ENCODE results near the gene EFHC1. TPM values are rescaled to one million over a fixed set of nuclear protein-coding genes. Genes with fewer than 3 reads are reported as not detected.

The EFHC1 gene
- total RNA-seq, 6 experiments from 2014 or later, result 3.6 to 10.4 (median 6.0) TPM

- Histone ChIP-seq H3K4me3 (peak overlapping the region; percentile 59 to 81 (median 68)), H3K27ac (peak overlapping the region in 1 of 3 donors; percentile 44), H3K27me3 (no peaks in the 10 kb centered on the region), H3K4me1 (peaks cover 0 to 6% (median 1%) of the 10 kb centered on the region in 4 donors), H3K9me3 (no peaks in the 10 kb centered on the region), H3K36me3 (no peaks in the 10 kb centered on the region)
- ATAC-seq (peak; percentile 1 to 39 (median 8)), DNase-seq (peak in 1 of 3 donors; percentile 31)
- TF ChIP-seq CTCF (IDR thresholded peaks at IDR 0.05), result no peak
- 3% methylated on average over 21 of the region's 21 CpGs for WGBS (ENCODE audit: insufficient coverage, low coverage, low lambda C conversion rate, missing lambda C conversion rate)
- intact Hi-C loops (cut with DNase I), result no loop called here
Observed at GRCh38 chr6:52420668-52421358, 671 bp downstream of the EFHC1 start.

- no peak overlapping the region for H3K4me3 ChIP-seq
- ATAC-seq, result no peak
- H3K9me3 ChIP-seq, result no peaks in the 10 kb centered on the region
- peaks cover 0 to 14% (median 6%) of the 10 kb centered on the region in 4 donors for H3K4me1 ChIP-seq
- intact Hi-C loops (cut with DNase I), result no loop called here
- H3K27ac ChIP-seq, result no peak overlapping the region
- whole genome bisulfite sequencing (ENCODE audit: insufficient coverage, low coverage, low lambda C conversion rate, missing lambda C conversion rate), result 100% methylated on average over 2 of the region's 2 CpGs
- no peaks in the 10 kb centered on the region for H3K27me3 ChIP-seq
- no peaks in the 10 kb centered on the region for H3K36me3 ChIP-seq
- TF ChIP-seq POLR2A (IDR thresholded peaks at IDR 0.05), result no peak
- TF ChIP-seq CTCF (IDR thresholded peaks at IDR 0.05), result no peak
- DNase-seq, result no peak
Observed at GRCh38 chr6:52422156-52422555, 2.0 kb downstream of the EFHC1 start.

- WGBS (ENCODE audit: insufficient coverage, low coverage, low lambda C conversion rate, missing lambda C conversion rate), result 57% methylated on average over 1 of the region's 3 CpGs
- no peaks in the 10 kb centered on the region for H3K27me3 ChIP-seq
- DNase-seq, result no peak
- intact Hi-C loops (cut with DNase I), result no loop called here
- no peak for TF ChIP-seq POLR2A (IDR thresholded peaks at IDR 0.05)
- no peak for TF ChIP-seq CTCF (IDR thresholded peaks at IDR 0.05)
- no peaks in the 10 kb centered on the region for H3K9me3 ChIP-seq
- H3K4me1 ChIP-seq, result peaks cover 0 to 14% (median 6%) of the 10 kb centered on the region in 4 donors
- ATAC-seq, result no peak
- no peaks in the 10 kb centered on the region for H3K36me3 ChIP-seq
- H3K27ac ChIP-seq, result no peak overlapping the region
- H3K4me3 ChIP-seq, result no peak overlapping the region
Observed at GRCh38 chr6:52423448-52423847, 3.3 kb downstream of the EFHC1 start.

- 90% methylated on average over 8 of the region's 8 CpGs for WGBS (ENCODE audit: insufficient coverage, low coverage, low lambda C conversion rate, missing lambda C conversion rate)
- H3K27ac ChIP-seq, result no peak overlapping the region
- no peaks in the 10 kb centered on the region for H3K9me3 ChIP-seq
- ATAC-seq (no peak), DNase-seq (no peak)
- H3K36me3 ChIP-seq, result no peaks in the 10 kb centered on the region
- TF ChIP-seq POLR2A (IDR thresholded peaks at IDR 0.05) (no peak), CTCF (IDR thresholded peaks at IDR 0.05) (no peak)
- H3K4me1 ChIP-seq, result peaks cover 0 to 14% (median 6%) of the 10 kb centered on the region in 4 donors
- intact Hi-C loops (cut with DNase I), result no loop called here
- no peaks in the 10 kb centered on the region for H3K27me3 ChIP-seq
- no peak overlapping the region for H3K4me3 ChIP-seq
Observed at GRCh38 chr6:52423971-52424381, 3.8 kb downstream of the EFHC1 start.
